ENCODE results near the gene TMEM33. TPM values are rescaled to one million over a fixed set of nuclear protein-coding genes. Genes with fewer than 3 reads are reported as not detected.

Gene TMEM33
- total and polyA plus RNA-seq, 2 of the 8 experiments (the other 6 are each of a cell fraction or from before 2014, with no cell fraction given), result 72.5 to 94.4 TPM

- H3K27ac ChIP-seq (ENCODE audit: low read depth, low read length), result no peak overlapping the region
- H4K91ac ChIP-seq (replicated peaks; ENCODE audit: insufficient read length, low read length), result no peak overlapping the region
- no peak overlapping the region for H3K56ac ChIP-seq (replicated peaks; ENCODE audit: insufficient read length, low read depth, low read length)
- no peak overlapping the region for H3K4me3 ChIP-seq (ENCODE audit: extremely low read depth in 1 of 4, insufficient read depth in 2 of 4, low read depth in 3 of 4, low read length in 4 of 4)
- 0 out of 8 replicates have a peak, but pooled peaks cover 0 to 6% (median 0%) of the 10 kb centered on the region in 4 experiments for H3K36me3 ChIP-seq (ENCODE audit: control insufficient read depth in 2 of 4, insufficient read depth in 4 of 4, low read length in 3 of 4)
- TF ChIP-seq POLR2AphosphoS5 (IDR thresholded peaks at IDR 0.05; ENCODE audit: low read depth, low read length) (no peak), TAF1 (IDR thresholded peaks at IDR 0.05; ENCODE audit: low read depth, low read length) (no peak), CEBPB (IDR thresholded peaks at IDR 0.05; ENCODE audit: low read depth, low read length) (no peak), CHD2 (IDR thresholded peaks at IDR 0.05; ENCODE audit: low read length) (no peak), JUND (IDR thresholded peaks at IDR 0.05; ENCODE audit: low read length) (no peak), CTBP2 (IDR thresholded peaks at IDR 0.05; ENCODE audit: borderline replicate concordance, insufficient read depth, insufficient read length, low read length) (no peak), SP2 (IDR thresholded peaks at IDR 0.05; ENCODE audit: low read length) (no peak), GTF2F1 (IDR thresholded peaks at IDR 0.05; ENCODE audit: borderline replicate concordance, low read depth, low read length) (no peak)
- TF ChIP-seq, protein P1, sequence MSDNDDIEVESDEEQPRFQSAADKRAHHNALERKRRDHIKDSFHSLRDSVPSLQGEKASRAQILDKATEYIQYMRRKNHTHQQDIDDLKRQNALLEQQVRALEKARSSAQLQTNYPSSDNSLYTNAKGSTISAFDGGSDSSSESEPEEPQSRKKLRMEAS (IDR thresholded peaks at IDR 0.05), result no peak
- TF ChIP-seq, protein P2, sequence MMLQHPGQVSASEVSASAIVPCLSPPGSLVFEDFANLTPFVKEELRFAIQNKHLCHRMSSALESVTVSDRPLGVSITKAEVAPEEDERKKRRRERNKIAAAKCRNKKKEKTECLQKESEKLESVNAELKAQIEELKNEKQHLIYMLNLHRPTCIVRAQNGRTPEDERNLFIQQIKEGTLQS (IDR thresholded peaks at IDR 0.05; ENCODE audit: insufficient read depth, low read depth, low read length), result no peak
- no peak overlapping the region for H3K18ac ChIP-seq (ENCODE audit: extremely low read depth, low read length)
- H2BK20ac ChIP-seq (ENCODE audit: low read length), result no peak overlapping the region
- H3K23me2 ChIP-seq (ENCODE audit: low read depth, low read length), result peaks cover 4% of the 10 kb centered on the region; the same call in 1 of the 2 replicates
- DNase-seq (ENCODE audit: low read depth in 1 of 2, low spot score in 2 of 2) (no peak), FAIRE-seq (no peak)
- no peak overlapping the region for H2BK5ac ChIP-seq (ENCODE audit: low read depth, low read length)
- H3K4me1 ChIP-seq (replicated peaks in 1 of 4; ENCODE audit: control insufficient read depth in 3 of 4, insufficient read depth in 4 of 4, low read length in 3 of 4), result peaks cover 0 to 6% (median 2%) of the 10 kb centered on the region in 4 experiments; a peak in 3 of 7 replicates
- H2BK120ac ChIP-seq (replicated peaks; ENCODE audit: low read depth, low read length), result no peak overlapping the region
- no peaks in the 10 kb centered on the region for H3K9me3 ChIP-seq (ENCODE audit: insufficient read depth in 2 of 2, low read depth in 1 of 2, low read length in 1 of 2)
- H3K79me1 ChIP-seq (ENCODE audit: low read depth, low read length), result peaks cover 4% of the 10 kb centered on the region; the same call in 1 of the 2 replicates
- no peak overlapping the region for H2AFZ ChIP-seq (ENCODE audit: low read length)
- no peak overlapping the region for H3K4ac ChIP-seq (replicated peaks; ENCODE audit: insufficient read length, low read depth, low read length)
- no peak overlapping the region for H2AK5ac ChIP-seq (ENCODE audit: low read depth, low read length)
- H3K79me2 ChIP-seq (ENCODE audit: control insufficient read depth in 1 of 2, insufficient read depth in 2 of 2, low read length in 2 of 2), result peaks cover 6 to 27% of the 10 kb centered on the region in 2 experiments
- H3K23ac ChIP-seq (ENCODE audit: insufficient read length), result no peak overlapping the region
- WGBS, 2 experiments (ENCODE audit: extremely low coverage in 1 of 2, insufficient coverage in 1 of 2, insufficient read length in 1 of 2, insufficient replicate concordance in 2 of 2, low coverage in 1 of 2, low lambda C conversion rate in 2 of 2, missing lambda C conversion rate in 1 of 2), result 83% methylated on average over 3 of the region's 3 CpGs; no CpG with 5 or more reads in 1 of the 2 experiments
- ChIA-PET POLR2A (ENCODE audit: partially characterized antibody) (no interaction called here), CTCF (ENCODE audit: partially characterized antibody) (no interaction called here)
- no peak overlapping the region for H2BK12ac ChIP-seq (ENCODE audit: low read depth, low read length)
- H4K20me1 ChIP-seq (replicated peaks in 1 of 2; ENCODE audit: control insufficient read depth in 1 of 2, insufficient read depth in 2 of 2, low read length in 2 of 2), result no peaks in the 10 kb centered on the region
- H3K9ac ChIP-seq (replicated peaks in 1 of 4; ENCODE audit: extremely low read depth in 1 of 4, low read depth in 3 of 4, low read length in 3 of 4), result no peak overlapping the region
- H3K4me2 ChIP-seq (ENCODE audit: insufficient read depth in 1 of 2, low read depth in 2 of 2, low read length in 2 of 2), result no peak overlapping the region
- no peak overlapping the region for H4K5ac ChIP-seq (ENCODE audit: insufficient read length, low read depth, low read length)
- H3K14ac ChIP-seq (ENCODE audit: insufficient read length), result no peak overlapping the region
- no peak overlapping the region for H2BK15ac ChIP-seq (ENCODE audit: low read length)
- no peak overlapping the region for H4K8ac ChIP-seq (ENCODE audit: extremely low read depth, insufficient read depth, low read length)
- H3K27me3 ChIP-seq (replicated peaks in 1 of 4; ENCODE audit: control insufficient read depth in 3 of 4, extremely low read depth in 1 of 4, insufficient read depth in 3 of 4, low read length in 3 of 4), result no peaks in the 10 kb centered on the region
Measured at GRCh38 chr4:41932988-41933387, 2.2 kb upstream of the TMEM33 start.

Measured in H1 (cell line).